Measurements from ENCODE around the gene SFTA2.

- peak; percentile 30; the same call in 1 of the 2 replicates for TF ChIP-seq CTCF (conservative IDR thresholded peaks at IDR 0.05; ENCODE audit: low read depth, low read length)
- no peak for TF ChIP-seq EZH2 (IDR thresholded peaks at IDR 0.05; ENCODE audit: borderline replicate concordance, low read depth, low read length, poor library complexity, severe bottlenecking)
Observed at GRCh38 chr6:30893001-30893591, 38.9 kb downstream of the SFTA2 start.

All from A673 (cell line).